Stimulated activated CD4-positive, alpha-beta T cell treated with anti-CD3 and anti-CD28 coated beads, Interleukin-1b, Interleukin-23, amount 100 ng/mL, for 48 hours (primary cell): Measurements from ENCODE around the gene ARHGAP33.
"Not testable (repeated sequence)": the region's sequence is repeated elsewhere in the genome, so short reads cannot be mapped to it uniquely, and the experiment has no call there.

Source experiments
- DNase-seq: peaks from one replicate; pipeline ENCODE4 v3.0.0-alpha.2; 2020

Gene ARHGAP33

DNA sequence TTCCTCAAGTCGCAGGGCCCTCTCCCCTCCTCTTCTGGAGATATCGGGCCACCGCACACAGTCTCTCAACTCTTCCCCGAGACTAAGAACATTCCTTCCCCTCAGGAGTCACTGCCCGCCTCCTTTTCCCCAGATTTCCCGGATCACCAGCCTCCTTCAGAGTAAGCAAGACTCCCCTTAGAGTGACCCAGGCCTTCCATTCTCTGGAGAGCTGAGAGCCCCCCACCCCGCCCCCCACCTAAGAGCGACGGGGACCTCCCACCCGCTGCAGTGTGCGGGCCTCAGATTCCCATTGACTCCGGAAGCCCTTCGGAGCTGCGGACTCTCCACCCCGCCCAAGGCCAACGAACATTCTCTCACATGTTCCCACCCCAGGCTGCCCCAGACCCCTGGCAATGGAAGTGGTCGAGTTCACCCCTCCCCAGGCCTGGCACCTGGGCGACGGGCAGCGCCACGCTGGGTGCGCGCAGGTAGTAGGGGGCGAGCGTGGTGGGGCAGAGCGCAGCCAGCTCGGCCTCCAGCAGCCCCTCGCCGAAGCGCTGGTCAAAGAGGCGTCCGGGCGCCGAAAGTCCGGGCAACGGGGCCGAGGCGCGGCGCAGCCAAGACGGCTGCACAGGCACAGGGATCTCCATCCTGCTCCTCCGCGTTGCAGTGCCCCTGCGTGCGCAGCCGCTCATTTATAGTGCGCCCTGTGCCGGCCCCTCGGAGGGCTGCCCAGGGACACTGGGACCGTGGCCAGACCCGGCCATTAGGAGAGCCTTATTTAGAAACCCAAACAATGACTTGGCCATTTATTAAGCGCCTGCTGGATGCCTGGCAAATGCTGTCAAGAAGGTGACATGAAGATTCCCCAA, 18.8 kb upstream of the ARHGAP33 start, which contains the start of gene HSPB6:
HSPB6 (minus strand) TSS at position 653 of the 854 bp plus-strand sequence; CDS start at position 632, 21 bp downstream.
- DNase-seq: no peak

DNA sequence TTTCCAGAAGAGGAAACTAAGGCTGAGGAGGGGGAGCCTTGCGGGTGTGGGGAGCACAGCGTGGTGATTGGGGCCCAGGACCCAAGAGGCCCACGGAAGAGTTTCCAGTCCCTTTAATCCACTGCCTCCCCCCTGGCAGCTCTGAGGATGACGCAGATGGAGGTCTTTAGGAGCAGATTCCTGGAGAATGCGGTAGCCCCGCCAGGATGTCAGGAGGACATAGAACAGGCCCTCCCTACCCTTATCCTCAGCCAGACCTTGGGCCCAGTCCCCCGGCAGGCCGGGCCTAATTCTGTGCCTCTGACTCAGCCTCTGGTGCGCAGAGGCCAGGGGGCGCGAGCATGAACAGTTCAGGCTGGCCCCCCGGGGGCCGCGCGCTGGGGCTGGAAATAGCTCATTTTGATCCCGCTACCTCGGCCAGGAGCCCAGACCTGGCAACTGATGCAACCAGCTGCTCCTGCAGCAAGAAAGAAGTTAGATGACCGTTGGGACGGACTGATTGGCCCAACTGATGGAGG, 18.1 kb upstream of the ARHGAP33 start:
- DNase-seq: peak; percentile 44

DNA sequence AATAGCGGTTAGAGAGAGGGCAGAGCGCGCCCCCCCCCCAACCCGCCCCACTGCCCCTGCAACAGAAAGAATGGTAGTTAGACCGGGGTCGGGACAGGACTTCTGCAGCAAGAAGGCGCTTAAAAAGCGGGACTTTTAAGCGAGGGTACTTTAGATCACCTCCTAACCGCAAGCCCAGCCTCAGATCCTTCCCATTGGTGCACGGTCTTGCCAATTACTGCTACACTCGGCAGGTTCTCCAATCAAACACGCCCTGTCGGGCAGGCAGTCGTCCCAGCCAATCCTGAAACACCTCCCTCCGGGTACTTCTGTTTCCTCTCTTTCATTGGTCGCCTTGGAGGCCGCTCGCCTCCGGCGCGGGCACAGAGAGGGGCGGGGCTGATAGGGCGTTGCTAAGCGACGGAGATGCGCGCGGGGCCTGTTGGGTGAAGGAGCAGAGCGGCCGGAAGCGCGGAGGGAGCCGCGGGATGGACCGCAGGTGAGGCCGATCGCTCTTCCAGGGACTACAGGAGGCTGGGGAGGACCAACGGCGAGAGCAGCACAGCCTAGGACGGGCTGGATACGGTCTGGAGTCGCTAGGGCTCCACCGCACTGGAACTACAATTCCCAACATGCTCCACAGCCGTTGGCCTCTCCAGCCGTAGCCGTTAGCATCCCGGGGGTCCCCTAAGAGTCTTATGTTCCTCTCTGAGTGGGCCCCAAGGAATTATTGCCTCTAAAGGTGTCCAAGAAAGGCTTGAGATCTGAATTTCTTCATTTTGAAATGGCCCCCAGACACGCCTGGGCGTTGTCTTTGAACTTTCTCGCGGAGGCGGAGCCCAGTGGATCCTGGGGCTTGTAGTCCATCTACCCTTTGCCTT, 17.4 kb upstream of the ARHGAP33 start, which contains the start of gene PROSER3:
PROSER3 (plus strand) TSS at position 428 of the 860 bp plus-strand sequence; CDS start at position 468, 40 bp downstream.
- peak; percentile 99 for DNase-seq

DNA sequence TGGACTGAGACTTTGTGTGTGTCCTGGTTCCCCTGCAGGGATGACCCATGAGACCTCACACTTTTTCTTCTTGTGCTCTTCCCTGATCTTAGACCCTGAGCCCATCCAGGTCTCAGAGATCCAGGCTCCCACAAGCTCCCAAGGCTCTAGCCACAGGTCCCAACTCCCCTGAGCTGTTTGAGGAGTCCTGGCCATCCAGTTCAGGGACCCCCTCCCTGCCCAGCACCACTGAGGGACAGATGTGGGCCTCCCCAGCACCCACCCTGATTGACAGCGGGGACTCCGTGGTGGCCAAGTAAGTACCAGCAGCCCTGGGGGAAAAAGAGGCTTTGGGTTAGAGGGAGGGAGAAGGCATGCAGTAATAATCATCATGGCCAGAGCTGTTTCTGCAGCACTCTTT, 15.7 kb upstream of the ARHGAP33 start:
- no peak for DNase-seq

DNA sequence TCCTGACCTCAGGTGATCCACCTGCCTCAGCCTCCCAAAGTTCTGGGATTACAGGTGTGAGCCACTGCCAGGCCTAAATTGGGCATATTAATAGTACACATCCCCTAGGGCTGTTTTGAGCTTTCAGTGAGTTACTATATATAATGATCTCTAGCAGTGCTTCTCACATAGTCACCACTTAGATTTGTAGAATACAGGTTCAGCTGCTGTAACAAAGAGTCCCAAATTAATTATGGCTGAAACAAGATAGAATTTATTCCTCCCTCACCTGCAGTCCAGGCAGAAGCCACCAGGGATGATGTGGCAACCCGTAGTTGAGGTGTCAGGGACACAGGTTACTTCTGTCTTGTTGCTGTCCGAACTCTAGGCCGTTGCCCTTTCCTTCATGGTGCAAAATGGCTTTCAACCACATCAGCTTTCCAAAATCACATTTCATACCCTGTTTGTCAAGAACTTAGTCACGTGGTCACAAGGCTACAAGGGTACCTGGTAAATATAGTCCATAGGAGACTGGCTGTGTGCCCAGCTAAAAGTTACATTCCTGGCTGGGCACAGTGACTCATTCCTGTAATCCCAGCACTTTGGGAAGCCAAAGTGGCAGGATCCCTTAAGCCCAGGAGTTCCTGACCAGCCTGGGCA, 14.5 kb upstream of the ARHGAP33 start:
- no peak for DNase-seq

DNA sequence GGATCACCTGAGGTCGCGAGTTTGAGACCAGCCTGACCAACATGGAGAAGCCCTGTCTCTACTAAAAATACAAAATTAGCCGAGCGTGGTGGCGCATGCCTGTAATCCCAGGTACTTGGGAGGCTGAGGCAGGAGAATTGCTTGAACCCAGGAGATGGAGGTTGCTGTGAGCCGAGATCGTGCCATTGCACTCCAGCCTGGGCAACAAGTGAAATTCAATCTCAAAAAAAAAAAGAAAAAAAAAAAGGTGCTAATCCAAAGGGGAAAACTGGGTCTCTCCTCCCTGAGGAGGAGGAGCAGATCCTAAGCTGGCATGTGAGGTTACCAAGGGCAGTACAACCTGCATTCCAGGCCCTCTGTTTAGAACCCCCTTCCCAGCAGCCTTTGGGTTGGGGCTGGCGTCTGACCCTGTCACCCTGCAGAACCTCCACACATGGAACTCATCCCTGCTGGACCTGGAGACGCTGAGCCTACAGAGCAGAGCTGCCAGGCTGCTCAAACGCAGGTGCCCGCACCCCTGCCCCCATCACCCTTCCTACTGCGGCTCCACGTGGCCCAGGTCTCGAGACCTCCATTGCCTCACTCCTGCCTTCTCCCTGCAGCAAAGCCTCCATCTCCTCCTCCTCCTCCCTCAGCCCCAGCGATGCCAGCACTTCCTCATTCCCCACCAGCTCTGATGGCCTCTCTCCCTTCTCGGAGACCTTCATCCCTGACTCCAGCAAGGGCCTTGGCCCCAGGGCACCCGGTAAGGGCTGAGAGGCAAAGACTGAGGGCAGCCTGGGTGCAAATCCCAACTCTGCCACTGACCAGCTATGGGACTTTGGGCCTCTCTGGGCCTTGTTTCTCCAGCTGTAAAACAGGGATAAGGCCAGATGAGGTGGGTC, 10.7 kb upstream of the ARHGAP33 start:
- no peak for DNase-seq

DNA sequence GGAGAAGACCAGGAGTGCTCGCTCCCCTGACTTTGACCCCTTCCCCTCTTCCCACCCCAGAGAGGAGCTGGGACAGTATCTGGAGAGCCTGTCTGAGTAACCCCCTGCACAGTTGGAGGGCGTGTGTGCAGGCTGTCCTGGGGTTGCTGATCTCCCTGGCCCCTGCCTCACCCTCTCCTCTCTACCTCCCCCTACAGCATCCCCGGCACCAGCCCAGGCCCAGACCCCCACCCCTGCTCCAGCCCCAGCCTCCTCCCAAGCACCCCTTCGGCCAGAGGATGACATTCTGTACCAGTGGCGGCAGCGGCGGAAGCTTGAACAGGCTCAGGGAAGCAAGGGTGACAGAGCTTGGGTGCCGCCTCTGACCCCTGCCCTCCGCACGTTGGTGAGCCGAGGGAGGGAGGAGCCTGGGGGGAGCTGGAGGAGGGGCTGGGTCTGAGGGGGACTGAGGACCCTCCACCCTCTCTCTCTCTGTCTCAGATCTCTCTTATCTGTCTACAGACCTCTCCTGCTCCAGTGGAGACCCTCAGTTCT, 8.7 kb upstream of the ARHGAP33 start:
- DNase-seq: no peak

DNA sequence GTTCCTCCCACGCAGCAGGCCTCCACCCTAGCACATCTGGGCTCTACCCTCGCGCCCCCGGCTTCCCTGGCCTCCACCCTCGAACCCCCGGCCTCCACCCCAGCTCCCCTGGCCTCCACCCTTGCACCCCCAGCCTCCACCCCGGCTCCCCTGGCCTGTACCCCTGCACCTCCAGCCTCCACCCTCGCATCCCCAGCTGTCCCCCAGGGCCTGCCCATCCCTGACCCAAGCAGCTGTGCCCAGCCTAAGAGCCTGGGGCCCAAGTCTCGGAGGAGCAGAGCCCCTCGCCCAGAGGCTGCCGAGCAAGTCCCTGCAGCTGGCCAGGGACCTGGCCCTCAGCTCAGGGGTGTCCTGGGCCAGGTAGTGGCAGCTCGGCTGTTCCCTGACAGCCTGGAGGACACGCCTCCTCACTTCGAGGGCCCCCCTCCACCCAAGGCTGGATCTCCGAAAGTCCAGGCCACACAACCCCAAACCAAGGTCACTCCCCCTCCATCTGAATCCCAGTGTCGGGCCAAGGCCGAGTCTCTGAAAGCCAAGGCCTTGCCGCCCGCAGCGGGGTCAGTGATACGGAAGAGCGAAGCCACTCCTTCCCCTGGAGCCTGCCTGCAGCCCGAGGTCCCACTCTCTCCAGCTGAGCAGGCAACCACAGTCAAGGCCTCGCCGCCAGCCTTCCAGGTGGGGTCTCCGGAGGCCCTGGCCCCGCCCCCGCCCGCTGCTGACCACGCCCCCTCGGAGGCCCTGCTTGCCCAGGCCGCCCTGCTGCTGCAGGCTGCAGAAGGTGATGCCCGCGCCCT, 7.9 kb upstream of the ARHGAP33 start:
- DNase-seq: no peak

DNA sequence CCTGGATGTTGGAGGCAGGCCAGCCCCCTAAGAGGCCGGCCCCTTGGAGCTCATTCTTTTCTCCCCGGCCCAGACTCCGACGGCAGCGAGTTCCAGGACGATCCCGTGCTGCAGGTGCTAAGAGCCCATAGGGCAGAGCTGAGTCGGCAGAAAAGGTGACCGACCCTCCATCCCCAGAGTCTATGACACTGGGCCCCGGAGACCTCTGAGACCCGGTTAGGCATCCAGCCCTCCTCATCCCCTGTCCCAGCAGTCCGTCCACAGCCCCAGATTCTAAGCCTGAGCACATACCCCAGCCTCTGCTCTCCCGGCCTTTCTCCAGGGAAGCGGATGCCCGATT, 7.3 kb upstream of the ARHGAP33 start:
- no peak for DNase-seq

DNA sequence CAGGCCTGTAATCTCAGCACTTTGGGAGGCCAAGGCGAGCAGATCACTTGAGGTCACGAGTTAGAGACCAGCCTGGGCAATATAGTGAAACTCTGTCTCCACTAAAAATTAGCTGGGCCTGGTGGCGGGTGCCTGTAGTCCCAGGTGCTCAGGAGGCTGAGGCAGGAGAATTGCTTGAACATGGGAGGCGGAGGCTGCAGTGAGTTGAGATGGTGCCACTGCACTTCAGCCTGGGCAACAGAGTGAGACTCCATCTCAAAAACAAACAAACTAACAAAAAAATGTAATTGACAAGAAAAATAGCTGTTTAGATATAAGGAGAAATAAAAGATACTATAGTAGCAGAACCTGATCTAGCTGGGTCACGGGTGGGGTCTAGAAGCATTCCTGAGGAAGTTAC, 3.0 kb upstream of the ARHGAP33 start:
- not testable (repeated sequence) for DNase-seq

DNA sequence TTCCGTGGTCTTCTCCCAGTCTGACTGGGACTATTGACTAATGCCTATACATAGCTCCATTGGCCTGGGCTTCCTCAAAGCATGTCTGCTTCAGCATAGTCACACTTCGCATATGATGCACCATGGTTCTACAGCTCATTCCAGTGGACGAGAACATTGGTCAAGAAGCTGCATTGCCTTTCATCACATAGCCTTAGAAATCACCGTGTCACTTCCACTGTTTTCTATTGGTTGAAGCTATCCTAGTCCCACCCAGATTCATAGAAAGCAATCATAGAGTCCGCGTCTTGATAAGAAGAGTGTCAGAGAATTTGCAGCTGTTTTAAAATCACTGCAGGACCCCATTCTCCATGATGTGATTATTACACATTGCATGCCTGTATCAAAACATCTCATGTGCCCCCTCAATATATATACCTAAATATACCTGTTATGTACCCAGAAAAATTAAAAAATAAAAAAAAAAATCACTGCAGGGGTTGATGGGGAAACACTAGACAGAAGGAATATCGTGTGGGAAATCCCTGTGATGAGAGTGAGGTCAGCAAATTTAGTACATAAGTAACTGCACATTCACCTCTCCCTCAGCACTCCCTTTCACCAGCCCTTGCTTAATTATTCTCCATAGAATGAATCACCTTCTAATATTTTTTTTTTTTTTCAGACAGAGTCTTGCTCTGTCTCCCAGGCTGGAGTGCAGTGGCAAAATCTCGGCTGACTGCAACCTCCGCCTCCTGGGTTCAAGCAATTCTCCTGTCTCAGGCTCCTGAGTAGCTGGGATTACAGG, 2.2 kb upstream of the ARHGAP33 start:
- no peak for DNase-seq

DNA sequence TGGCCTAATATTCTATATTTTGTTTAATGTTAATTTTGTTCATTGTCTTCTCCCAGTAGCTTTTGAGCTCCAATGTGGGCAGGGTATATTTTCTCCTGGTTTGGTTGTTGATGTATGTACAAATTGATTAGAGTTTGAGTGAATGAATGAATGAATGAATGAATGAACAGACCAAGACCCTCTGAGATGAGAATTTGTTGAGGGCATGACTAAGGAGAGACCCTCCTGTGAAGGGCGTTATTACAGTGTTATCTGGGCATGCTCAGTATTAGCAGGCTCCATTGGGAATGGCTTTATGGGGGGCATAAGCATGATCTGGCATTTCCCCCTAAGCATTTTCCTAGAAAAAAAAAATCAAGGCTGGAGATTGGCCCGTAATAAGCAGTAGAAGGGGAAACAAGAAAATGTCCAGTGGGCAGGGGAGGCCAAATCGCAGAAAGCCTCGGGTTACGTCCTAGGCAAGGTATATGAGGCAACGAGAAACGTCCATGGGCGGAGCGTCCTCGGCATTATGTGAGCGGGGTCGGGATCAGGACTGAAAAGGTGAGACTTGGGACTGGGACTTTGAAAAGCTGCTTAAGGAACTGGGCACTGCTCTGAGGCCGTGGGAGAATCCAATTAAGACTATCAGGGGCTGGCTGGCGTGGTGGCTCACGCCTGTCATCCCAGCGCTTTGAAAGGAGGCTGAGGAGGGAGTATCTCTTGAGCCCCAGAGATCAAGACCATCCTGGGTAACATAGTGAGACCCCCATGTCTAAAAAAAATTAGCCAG, 904 bp upstream of the ARHGAP33 start:
- no peak for DNase-seq

DNA sequence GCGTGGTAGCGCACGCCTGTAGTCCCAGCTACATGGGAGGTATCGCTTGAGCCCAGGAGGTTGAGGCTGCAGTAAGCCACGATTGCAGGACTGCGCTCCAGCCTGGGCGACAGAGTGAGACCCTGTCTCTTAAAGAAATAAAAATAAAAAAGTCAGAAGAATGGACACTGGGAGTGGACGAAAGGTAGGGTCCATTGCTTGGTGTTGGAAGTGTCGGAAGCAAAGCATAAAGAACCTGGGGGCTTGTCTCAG, 392 bp upstream of the ARHGAP33 start:
- DNase-seq: no peak

DNA sequence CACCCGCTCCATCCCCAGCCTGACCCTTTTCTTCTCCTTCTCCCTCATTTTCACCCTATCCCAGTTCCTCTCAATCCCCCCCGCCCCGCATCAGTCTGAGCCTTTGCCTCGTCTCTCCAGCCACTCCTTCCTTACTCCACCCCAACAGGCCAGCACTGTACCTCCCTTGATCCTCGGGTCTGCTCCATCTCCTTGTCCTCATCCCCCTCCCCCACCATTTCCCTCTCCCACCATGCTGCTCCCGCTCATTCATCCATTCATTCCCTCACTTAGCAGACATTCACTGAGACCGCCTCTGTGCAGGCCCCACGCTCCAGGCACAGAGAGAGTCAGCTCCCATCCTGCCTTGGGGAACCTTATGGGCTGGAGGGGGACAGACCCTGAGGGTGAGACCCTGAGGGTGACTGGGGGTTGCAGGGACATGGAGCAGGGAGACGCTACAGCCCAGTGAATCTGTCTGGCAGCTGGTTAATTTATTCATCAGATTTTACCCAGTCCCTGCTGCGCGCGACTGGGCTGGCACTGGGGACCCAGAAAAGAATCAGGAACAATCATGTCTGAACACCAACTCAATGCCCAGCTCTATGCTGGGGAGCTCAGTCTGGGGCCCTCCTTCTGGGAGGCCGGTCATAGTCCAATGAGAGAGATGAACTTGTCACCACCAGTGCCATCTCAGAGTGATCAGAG, 881 bp downstream of the ARHGAP33 start:
- DNase-seq: no peak

DNA sequence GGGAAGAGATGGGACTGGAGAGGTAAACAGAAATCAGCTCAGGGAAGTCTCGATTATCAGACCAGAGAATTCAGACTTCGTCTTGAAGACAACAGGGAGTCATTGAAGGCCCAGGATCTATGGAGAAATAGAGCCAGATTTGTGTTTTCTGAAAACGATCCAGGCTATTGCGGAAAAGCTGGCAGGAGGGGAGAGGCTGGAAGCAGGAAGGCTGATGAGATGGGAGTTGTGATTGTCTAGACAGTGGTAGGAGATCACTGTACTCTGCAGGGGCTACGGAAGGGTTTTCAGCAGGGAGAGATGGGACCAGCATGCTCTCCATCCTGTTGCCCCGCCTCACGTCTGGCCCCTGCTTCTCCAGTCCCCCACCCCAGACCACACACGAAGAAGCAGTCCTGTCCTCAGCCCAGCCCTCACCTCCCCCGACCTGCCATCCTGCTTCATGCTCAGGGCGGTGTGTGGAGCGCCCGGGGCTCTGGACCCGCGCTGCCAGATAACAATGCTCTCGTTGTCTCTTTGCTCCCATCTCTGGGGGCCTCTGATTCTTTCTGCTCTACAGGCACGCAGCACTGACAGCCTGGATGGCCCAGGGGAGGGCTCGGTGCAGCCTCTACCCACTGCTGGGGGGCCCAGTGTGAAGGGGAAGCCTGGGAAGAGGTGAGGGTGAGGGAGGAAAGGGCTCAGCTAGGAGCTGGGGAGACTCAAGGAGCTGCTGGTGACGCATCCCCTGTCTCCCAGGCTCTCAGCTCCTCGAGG, 1.9 kb downstream of the ARHGAP33 start:
- no peak for DNase-seq

DNA sequence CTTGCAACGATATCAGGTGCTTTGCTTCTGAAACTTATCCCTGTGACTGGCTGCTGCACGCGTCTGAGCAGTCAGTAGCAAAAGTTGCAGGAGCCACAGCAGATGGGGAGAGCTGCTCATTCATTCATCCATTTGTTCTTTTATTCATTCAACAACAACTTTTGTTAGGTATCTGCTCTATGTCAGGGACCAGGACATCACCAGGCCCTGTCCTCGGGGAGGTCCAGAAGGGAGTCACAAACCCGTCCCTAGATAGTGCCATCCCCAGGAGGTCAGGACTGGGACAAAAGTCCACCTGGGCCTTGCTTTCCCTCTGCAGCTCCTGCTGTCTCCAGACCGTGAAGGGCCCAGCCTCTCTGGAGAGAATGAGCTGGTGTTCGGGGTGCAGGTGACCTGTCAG, 2.6 kb downstream of the ARHGAP33 start:
- DNase-seq: no peak

DNA sequence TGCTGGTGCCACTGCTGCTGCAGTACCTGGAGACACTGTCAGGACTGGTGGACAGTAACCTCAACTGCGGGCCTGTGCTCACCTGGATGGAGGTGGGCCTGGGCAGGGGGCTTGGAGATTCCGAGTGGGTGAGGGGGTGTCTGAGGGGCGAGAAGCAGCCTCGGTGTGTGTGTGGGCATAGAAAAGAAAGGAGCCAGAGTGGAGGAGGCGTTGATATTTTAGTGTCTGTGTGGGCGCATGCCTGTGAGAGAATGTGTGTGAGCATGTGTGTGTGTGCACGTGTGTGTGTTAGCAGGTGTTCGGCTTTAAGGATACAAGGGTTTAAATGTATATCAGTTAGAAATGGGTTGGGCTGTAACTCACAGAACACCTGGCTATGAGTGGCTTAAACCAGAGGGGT, 3.7 kb downstream of the ARHGAP33 start:
- DNase-seq: no peak

DNA sequence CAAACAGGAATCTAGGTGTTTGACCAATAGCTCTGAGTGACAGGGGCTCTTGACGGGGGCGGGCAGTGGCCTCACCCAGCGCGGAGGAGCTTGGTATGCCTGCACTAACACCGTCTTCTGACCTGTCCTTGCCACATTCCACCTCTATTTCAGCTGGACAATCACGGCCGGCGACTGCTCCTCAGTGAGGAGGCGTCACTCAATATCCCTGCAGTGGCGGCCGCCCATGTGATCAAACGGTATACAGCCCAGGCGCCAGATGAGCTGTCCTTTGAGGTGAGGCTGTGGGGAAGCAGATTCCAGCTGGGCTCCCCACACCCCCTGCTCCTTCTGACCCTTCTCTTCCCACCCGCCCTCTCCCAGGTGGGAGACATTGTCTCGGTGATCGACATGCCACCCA, 4.7 kb downstream of the ARHGAP33 start:
- no peak for DNase-seq
